ENCODE measurements around the gene ATE1. TPM values are rescaled to one million over a fixed set of nuclear protein-coding genes. Genes with fewer than 3 reads are reported as not detected.

The ATE1 gene
- total and polyA plus RNA-seq, 2 of the 4 experiments (the other 2 are of a cell fraction) = 6.4 to 27.8 TPM

GRCh38 chr10:121845044-121845784, 82.6 kb downstream of the ATE1 start:
- Histone ChIP-seq H4K5ac (ENCODE audit: low read depth, low read length) (no peak overlapping the region), H3K4me2 (ENCODE audit: low read depth, low read length) (no peak overlapping the region), H3K14ac (replicated peaks; ENCODE audit: low read depth, low read length) (no peak overlapping the region), H4K8ac (ENCODE audit: low read depth in 2 of 2, low read length in 2 of 2) (no peak overlapping the region), H3K4me3 (ENCODE audit: insufficient read depth, low read depth, low read length) (no peak overlapping the region), H3K9me1 (ENCODE audit: insufficient read depth, low read length) (no peaks in the 10 kb centered on the region; the same call in 1 of the 2 replicates), H2BK20ac (ENCODE audit: low read depth, low read length) (no peak overlapping the region), H4K20me1 (ENCODE audit: insufficient read depth, low read length) (no peaks in the 10 kb centered on the region), H2AK9ac (replicated peaks; ENCODE audit: low read depth, low read length, poor library complexity) (no peak overlapping the region), H2BK5ac (ENCODE audit: low read depth, low read length, poor library complexity, severe bottlenecking) (no peak overlapping the region), H3K18ac (ENCODE audit: low read depth, low read length) (no peak overlapping the region), H2BK120ac (ENCODE audit: low read depth, low read length) (no peak overlapping the region), H3K9ac (ENCODE audit: low read depth, low read length) (no peak overlapping the region), H3K79me1 (ENCODE audit: low read depth in 1 of 2, low read length in 2 of 2) (no peaks in the 10 kb centered on the region), H2BK15ac (ENCODE audit: low read depth, low read length) (no peak overlapping the region), H3K4ac (ENCODE audit: low read depth, low read length) (no peak overlapping the region), H3K27ac (ENCODE audit: insufficient read depth, low read length) (no peak overlapping the region), H3K9me3 (ENCODE audit: control insufficient read depth, insufficient read depth, low read length) (no peaks in the 10 kb centered on the region), H3K23ac (ENCODE audit: low read depth, low read length) (no peak overlapping the region), H3K27me3 (ENCODE audit: control insufficient read depth, insufficient read depth, low read length) (no peaks in the 10 kb centered on the region), H4K91ac (ENCODE audit: insufficient read depth, low read depth, low read length) (no peak overlapping the region), H2AK5ac (ENCODE audit: low read depth, low read length) (no peak overlapping the region), H3K4me1 (ENCODE audit: control insufficient read depth, insufficient read depth, low read length) (no peaks in the 10 kb centered on the region), H3K36me3 (ENCODE audit: control insufficient read depth, insufficient read depth, low read length) (peaks cover 6% of the 10 kb centered on the region; the same call in 1 of the 2 replicates), H2AFZ (replicated peaks; ENCODE audit: low read length, poor library complexity) (no peak overlapping the region), H3K56ac (ENCODE audit: extremely low read depth, insufficient read depth, low read length) (no peak overlapping the region)
- ATAC-seq (ENCODE audit: low read depth) (no peak), DNase-seq (no peak)
- ChIA-PET POLR2A (ENCODE audit: unreplicated experiment) (no interaction called here), CTCF (interaction anchor here (0.9 kb wide), 1 partner anchor 11 kb away, joined by 3 read pairs; no protein-coding TSS in a partner anchor)
- in situ Hi-C loops (cut with MboI; ENCODE audit: low sequenced_read_pairs) (no loop called here), dilution Hi-C loops (cut with HindIII; ENCODE audit: low sequenced_read_pairs, unreplicated experiment) (no loop called here), intact Hi-C loops (cut with micrococcal nuclease) (no loop called here)
- BruUV-seq (replicated peaks) = no TSS peak
- WGBS, 2 experiments (ENCODE audit: extremely low coverage in 2 of 2, insufficient read length in 1 of 2) = no CpG with 5 or more reads among the region's 3 CpGs
- peak; percentile 70 for TF ChIP-seq MAFK (IDR thresholded peaks at IDR 0.05; ENCODE audit: low read depth, low read length)
- no peak for TF ChIP-seq RCOR1 (IDR thresholded peaks at IDR 0.05; ENCODE audit: insufficient replicate concordance, low read length)
